Activated CD4-positive, alpha-beta T cell treated with anti-CD3 and anti-CD28 coated beads for 48 hours (primary cell): ENCODE measurements around the gene PHKG1.
"Not testable (repeated sequence)": the region's sequence is repeated elsewhere in the genome, so short reads cannot be mapped to it uniquely, and the experiment has no call there.

Source experiments
- DNase-seq: peaks from one replicate; pipeline ENCODE4 v3.0.0-alpha.2; 2020

Gene PHKG1

GRCh38 chr7:56092789-56093531 is at the start of gene PHKG1:
TSS of gene PHKG1 (minus strand) at chr7:56092952. CDS start at chr7:56088941, 4,011 bp downstream.
- DNase-seq = no peak

- DNase-seq = not testable (repeated sequence)
Observed at GRCh38 chr7:56131062-56131461, 38.3 kb upstream of the PHKG1 start.

DNA sequence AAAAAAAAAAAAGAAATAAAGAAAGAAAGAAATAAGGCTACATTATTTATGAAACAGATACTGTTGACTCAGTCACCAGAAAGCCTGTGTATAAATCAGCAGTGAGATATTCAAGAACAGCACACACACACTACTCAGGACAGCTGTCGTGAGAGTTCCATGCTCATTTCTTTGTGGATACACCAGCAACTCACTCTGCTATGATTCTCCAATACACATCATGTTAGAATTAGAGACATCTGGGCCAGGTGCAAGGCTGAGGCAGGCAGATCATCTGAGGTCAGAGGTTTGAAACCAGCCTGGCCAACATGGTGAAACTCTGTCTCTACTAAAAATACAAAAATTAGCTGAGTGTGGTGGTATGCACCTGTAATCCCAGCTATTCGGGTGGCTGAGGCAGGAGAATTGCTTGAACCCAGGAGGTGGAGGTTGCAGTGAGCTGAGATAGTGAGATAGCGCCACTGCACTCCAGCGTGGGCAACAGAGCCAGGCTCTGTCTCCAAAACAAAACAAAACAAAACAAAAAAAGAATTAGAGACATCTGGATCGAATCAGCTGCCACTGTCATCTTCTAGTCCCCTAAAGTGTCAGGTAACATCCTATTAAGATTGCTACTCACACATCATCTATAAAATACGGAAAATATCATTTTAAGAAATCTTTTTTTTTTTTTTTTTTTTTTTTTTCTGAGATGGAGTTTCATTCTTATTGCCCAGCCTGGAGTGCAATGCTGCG is 34.7 kb upstream of the PHKG1 start:
- no peak for DNase-seq

- no peak for DNase-seq
Observed at GRCh38 chr7:56125831-56126230, 33.1 kb upstream of the PHKG1 start.

DNA sequence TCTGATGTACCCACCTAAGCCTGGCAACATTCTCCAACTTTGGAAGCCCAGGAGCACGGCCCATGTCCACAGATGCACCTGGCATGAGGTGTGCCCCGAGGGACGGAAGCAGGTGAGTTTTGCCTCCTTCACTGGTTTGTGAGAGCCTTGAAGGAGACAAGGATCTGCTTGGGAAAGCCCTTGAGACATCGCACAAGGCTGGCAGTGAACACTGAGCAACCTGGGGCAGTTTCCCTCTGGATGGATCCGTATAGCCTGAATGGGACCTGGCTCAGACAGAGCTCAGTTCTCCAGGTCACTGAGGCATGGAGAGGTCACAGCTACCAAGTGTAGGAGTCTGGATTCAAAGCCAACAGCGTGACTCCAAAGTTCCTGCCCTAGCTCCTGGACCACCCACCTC is 32.2 kb upstream of the PHKG1 start:
- DNase-seq = no peak

DNA sequence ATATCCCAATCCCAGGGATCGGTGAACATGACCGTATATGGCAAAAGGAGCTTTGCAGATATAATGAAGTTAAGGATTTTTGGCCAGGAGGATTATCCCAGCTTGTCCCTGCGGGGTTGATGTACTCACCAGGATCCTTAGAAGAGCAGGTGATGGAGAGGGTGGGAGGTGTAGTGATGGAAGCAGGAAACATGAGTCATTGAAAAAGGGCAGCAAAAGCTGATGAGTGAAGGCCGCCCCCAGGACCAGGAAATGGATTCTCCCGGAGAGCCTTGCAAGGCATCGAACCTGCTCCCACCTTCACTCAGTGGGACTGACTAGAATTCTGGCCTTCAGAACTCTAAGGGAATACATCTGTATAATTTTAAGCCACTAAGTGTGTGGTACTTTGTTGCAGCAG is 28.7 kb upstream of the PHKG1 start:
- DNase-seq = no peak

- no peak for DNase-seq
Observed at GRCh38 chr7:56115852-56116538, 23.2 kb upstream of the PHKG1 start, which contains the start of gene NUPR2. TSS of gene NUPR2 (minus strand) at chr7:56116417. CDS start at chr7:56116314, 103 bp downstream.

DNA sequence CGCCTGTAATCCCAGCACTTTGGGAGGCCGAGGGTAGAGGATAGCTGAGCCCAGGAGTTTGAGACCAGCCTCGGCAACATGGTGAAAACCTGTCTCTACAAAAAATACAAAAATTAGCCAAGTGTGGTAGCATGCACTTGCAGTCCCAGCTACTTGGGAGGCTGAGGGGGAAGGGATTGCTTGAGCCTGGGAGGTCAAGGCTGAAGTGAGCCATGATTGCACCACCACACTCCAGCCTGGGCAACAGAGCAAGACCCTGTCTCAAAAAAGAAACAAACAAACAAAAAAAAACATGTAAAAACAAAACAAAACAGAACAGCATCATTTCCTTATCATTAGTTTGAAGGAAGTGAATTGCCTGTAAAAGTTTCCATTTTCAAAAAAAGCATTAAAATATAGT is 19.5 kb upstream of the PHKG1 start:
- DNase-seq = not testable (repeated sequence)

- DNase-seq = peak; percentile 20
Observed at GRCh38 chr7:56110611-56111010, 17.9 kb upstream of the PHKG1 start.

DNA sequence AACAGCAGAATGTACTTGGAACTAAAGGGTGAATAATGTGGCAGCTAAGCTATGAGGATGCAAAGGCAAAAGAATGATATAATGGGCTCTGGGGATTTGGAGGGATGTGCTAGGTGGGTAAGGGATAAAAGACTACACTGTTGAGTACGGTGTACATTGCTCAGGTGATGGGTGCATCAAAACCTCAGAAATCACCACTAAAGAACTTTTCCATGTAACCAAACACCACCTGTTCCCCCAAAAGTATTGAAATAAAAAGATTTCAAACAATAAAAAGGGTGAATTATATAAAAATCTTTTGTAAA is 15.2 kb upstream of the PHKG1 start:
- DNase-seq = no peak

DNA sequence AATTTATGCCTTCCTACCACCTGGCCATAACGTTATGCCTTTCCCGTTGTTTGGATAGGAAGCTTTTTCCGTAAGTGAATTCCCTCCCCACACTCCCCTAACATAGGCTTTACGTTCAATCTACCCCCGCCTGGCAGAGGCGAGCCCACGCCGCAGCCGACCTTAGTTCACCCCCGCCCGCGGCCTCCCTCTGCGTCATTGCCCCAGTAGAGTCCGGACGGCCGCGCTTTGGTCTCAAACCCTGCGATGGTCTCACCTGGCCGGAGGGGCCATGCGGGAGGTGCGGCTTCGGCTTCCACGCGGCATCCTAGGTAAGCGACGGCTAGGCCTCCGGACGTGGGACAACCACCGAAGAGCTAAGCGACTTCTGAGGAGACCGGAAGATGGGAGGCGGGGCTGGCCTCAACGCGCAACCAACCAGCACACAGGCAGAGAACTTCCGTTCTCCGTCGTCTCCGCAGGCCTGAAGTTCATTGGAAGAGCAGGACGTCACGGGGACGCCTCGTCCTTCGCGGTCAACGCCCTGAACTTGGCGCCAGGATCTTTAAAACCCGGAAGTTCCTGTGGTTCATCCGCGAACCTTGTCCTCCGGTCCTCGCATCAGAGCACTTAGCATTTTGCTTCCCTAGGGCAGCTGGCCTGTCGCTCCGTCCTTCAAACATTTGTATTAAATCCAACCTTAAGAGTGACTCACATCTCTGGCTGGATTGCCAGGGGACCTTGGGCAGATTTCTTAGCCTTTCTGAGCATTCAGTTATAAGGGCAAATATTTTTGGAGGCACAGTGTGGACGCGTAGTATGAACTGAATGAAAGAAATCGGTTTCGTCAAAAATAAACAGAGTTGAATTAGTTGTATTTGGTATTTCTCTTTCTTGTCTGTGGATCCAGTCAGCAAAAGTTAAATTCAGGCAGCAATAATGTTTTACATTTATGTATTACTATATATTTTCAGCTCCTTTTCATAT is 13.6 kb upstream of the PHKG1 start, which contains the start of gene CHCHD2:
CHCHD2 (minus strand) TSS at position 369 of the 966 bp plus-strand sequence; CDS start at position 306, 63 bp downstream.
- peak; percentile 95 for DNase-seq

DNA sequence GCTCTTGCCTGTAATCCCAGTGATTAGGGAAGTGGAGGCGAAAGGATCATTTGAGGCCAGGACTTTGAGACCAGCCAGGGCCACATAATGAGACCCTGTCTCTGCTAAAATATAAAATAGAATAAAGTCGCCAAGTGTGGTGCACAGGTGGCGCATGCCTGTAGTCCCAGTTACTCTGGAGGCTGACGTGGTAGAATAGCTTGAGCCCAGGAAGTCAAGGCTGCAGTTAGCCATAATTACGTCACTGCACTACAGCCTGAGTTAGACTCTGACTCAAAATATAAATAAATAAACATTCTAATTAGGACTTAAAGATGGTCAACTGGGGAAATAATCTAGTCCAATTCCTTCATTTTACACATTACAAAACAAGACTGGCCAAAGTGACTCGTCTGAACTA is 12.8 kb upstream of the PHKG1 start:
- peak; percentile 41 for DNase-seq

GRCh38 chr7:56104138-56104537 is 11.4 kb upstream of the PHKG1 start:
- DNase-seq = not testable (repeated sequence)

DNA sequence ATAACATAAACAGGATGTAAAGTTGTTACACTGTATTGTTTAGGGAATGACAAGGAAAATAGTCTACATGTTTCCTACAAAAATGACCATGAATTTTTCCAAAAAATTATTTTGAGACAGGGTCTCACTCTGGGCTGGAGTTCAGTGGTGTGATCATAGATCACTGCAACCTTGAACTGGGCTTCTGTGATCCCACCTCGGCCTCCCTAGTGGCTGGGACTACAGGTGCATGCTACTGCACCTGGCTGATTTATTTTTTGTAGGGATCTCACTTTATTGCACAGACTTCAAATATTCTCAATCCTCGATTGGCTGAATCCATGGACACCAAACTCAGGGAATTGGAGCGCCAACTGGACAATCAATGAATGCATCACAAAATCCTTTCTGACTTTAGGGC is 6.9 kb upstream of the PHKG1 start:
- no peak for DNase-seq

DNA sequence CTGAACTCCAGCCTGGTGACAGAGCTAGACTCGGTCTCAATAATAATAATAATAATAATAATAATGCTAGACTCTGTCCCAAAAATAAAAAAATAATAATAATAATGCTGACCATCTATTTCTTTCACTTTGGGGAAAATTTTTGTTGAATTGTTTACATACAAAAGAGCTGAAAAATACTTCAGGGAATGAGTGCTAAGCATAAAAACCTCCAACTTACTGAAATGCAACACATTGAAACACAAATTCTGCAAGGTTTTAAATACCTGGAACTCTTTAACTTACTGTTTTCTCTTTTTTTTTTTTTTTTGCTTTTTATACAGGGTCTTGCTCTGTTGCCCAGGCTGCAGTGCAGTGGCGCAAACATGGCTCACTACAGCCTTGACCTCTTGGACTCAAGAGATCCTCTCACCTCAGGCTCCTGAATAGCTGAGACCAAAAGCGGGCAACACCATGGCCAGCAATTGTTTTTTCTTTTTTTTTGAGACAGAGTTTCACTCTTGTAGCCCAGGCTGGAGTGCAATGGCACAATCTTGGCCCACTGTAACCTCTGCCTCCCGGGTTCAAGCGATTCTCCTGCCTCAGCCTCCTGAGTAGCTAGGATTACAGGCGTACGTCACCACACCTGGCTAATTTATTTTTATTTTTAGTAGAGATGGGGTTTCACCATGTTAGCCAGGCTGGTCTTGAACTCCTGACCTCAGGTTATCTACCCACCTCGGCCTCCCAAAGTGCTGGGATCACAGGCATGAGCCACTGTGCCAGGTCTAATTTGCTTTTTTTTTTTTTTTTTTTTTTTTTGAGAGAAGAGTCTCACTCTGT is 5.6 kb upstream of the PHKG1 start:
- not testable (repeated sequence) for DNase-seq

DNA sequence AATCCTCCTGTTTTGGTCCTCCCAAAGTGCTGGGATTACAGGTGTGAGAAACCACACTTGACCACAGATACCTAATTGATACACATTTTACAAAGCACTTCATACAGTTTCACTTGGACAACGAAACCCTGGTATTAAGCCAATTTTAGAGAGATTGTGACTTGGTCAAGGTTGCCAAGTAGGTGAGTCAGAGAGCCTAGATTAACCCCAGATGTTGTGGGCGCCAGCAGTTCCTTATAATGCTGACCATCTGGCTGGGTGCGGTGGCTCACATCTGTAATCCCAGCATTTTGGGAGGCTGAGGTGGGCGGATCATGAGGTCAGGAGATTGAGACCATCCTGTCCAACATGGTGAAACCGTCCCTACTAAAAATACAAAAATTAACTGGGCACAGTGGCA is 4.9 kb upstream of the PHKG1 start:
- no peak for DNase-seq

DNA sequence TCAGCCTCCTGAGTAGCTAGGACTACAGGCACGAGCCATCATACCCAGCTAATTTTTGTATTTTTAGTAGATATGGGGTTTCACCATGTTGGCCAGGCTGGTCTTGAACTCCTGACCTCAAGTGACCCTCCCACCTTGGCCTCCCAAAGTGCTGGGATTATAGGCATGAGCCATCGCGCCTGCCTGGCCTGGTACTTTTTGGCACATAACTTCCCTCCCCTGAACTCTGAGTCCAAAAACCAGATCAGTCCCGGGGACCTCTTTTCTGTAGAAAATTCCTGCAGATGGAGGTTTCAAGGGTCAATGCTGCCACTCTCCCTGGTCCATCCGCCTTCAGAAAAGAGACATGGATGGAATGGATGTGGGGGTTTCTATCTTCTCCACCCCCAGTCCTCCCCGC is 364 bp downstream of the PHKG1 start:
- not testable (repeated sequence) for DNase-seq

DNA sequence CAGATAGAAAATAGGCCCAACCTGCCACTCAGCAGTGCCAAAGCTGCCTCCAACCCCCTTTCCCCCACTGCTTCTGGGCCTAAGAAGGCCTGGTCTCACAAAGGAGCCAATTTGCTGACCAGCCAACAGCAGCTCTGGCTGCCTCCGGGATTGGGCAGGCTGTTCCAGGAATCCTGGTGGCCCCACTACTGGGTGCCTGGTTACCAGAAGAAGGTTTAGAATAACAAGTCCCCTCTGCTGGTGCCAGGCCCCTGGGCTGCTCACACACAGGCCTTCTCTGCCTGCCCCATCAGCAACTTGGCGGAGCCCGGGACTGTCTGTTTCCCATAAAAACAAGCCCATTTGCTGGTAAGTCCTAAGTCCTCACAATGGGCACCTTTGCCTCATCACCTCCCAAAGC is 1.2 kb downstream of the PHKG1 start:
- DNase-seq = no peak

- no peak for DNase-seq
Observed at GRCh38 chr7:56087445-56087844, 5.3 kb downstream of the PHKG1 start.

DNA sequence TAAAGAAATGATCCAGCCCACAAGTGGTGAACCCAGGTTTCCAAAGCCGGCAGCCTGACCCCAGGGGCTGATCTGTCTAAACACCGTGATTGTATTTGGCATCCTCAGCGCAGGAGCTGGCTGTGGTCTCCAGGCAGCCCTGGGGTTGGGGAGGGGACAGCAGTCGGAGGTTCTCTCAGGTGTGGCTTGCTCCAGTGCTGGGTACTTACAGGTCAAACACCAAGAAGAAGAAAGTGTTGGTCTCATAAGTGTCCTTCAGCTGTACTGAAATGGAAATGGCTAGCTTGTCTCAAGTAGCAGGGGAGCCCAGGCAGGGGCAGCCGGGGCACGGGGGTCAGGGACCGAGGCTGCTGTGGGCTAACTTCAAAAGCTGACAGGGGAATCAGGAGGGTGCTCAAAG is 6.0 kb downstream of the PHKG1 start:
- no peak for DNase-seq

DNA sequence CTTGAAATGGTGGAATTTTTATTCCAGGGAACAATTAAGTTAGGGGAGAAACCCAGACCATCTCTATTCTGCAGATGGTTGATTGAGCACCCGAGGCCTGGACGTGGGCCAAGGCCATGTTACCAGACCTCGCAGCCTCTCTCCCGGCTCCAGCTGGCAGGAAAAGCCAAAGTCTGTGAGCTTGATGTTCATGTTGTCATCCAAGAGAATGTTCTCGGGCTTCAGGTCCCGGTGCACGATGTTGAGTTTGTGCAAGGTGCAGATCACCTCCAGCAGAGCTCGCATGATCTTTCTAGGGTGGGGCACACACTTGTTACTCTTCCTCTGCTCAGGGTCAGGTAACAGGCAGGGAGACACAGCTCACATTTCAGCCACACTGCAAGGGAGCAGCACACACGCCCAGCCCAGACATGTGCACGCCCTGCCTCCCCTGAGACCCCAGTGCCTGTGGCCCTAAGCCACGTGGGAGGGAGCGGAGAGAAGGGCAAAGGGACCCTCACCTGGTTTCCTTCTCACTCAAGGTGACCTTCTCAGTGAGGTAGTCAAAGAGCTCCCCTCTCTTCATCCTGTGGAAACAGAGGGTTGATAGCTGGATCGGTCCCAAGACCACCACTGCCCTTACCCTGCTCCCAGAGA is 9.5 kb downstream of the PHKG1 start:
- DNase-seq = no peak
